GM23338 (cell line): ENCODE results near the gene GRK3. TPM values are rescaled to one million over a fixed set of nuclear protein-coding genes. Genes with fewer than 3 reads are reported as not detected.

Experiments used
- ATAC-seq: fragments of 200-7000 bp; cut with Tn5 transposase; 3 replicates; pipeline ENCODE4 v1.9.1; 2020
- DNase-seq: peaks from one replicate; pipeline ENCODE4 v3.0.0-alpha.2; 2015; ENCODE audit warnings: low spot score
- H2AFZ ChIP-seq: fragments of 200-600 bp; sonication (generic); 2 replicates; pipeline ENCODE4 v1.8.0; 2016; ENCODE audit warnings: antibody characterized with exemption, mild to moderate bottlenecking, moderate library complexity
- H3F3A ChIP-seq: fragments of 200-600 bp; sonication (generic); replicated peaks from 2 replicates; pipeline ENCODE4 v1.8.0; 2017; ENCODE audit warnings: antibody characterized with exemption, mixed run types, low read depth
- H3K27ac ChIP-seq: fragments of 200-600 bp; sonication (generic); 2 replicates; pipeline ENCODE4 v1.6.1; 2016; ENCODE audit warnings: low read depth
- H3K27me3 ChIP-seq: fragments of 200-600 bp; sonication (generic); 2 replicates; pipeline ENCODE4 v1.8.0; 2016; ENCODE audit warnings: mild to moderate bottlenecking, mixed run types, moderate library complexity; ENCODE audit not compliant: insufficient read depth
- H3K36me3 ChIP-seq: fragments of 200-600 bp; sonication (generic); 2 replicates; pipeline ENCODE4 v1.8.0; 2016; ENCODE audit warnings: mild to moderate bottlenecking; ENCODE audit not compliant: insufficient read depth
- H3K4me1 ChIP-seq: fragments of 200-600 bp; sonication (generic); 2 replicates; pipeline ENCODE4 v1.8.0; 2016; ENCODE audit warnings: mild to moderate bottlenecking, moderate library complexity; ENCODE audit not compliant: insufficient read depth
- H3K4me2 ChIP-seq: fragments of 200-600 bp; sonication (generic); 2 replicates; pipeline ENCODE4 v1.7.1; 2017; ENCODE audit warnings: mixed run types
- H3K4me3 ChIP-seq: fragments of 200-600 bp; sonication (generic); 2 replicates; pipeline ENCODE4 v1.6.1; 2016; ENCODE audit warnings: mixed run types
- H3K79me2 ChIP-seq: fragments of 200-600 bp; sonication (generic); replicated peaks from 2 replicates; pipeline ENCODE4 v1.8.0; 2017; ENCODE audit warnings: mild to moderate bottlenecking; ENCODE audit not compliant: insufficient read depth
- H3K9me2 ChIP-seq: fragments of 200-600 bp; sonication (generic); 2 replicates; pipeline ENCODE4 v1.8.0; 2017; ENCODE audit not compliant: insufficient read depth
- H4K20me1 ChIP-seq: fragments of 200-600 bp; sonication (generic); replicated peaks from 2 replicates; pipeline ENCODE4 v1.8.0; 2017; ENCODE audit warnings: mild to moderate bottlenecking; ENCODE audit not compliant: insufficient read depth
- H3K27ac Mint-ChIP-seq: 2 replicates; pipeline ENCODE4 v1.8.0; 2020; ENCODE audit warnings: inconsistent platforms, mild to moderate bottlenecking, moderate library complexity, mixed read lengths
- H3K27me3 Mint-ChIP-seq: 3 replicates; pipeline ENCODE4 v1.8.0; 2022; ENCODE audit warnings: low read depth, mild to moderate bottlenecking, moderate library complexity, mixed read lengths, inconsistent platforms; ENCODE audit not compliant: insufficient read depth, poor library complexity
- H3K36me3 Mint-ChIP-seq: 3 replicates; pipeline ENCODE4 v1.8.0; 2021; ENCODE audit warnings: low read depth, mild to moderate bottlenecking, inconsistent platforms, moderate library complexity, mixed read lengths
- H3K4me1 Mint-ChIP-seq: 3 replicates; pipeline ENCODE4 v1.8.0; 2020; ENCODE audit warnings: mild to moderate bottlenecking, inconsistent platforms, mixed read lengths
- H3K4me3 Mint-ChIP-seq: 3 replicates; pipeline ENCODE4 v1.8.0; 2021; ENCODE audit warnings: moderate library complexity, mild to moderate bottlenecking, inconsistent platforms, mixed read lengths
- H3K9me3 Mint-ChIP-seq: 3 replicates; pipeline ENCODE4 v1.8.0; 2020; ENCODE audit warnings: moderate library complexity, mild to moderate bottlenecking, inconsistent platforms, mixed read lengths
- CREB1 ChIP-seq: fragments of 250-450 bp; sonication (Bioruptor Pico); IDR thresholded peaks from 2 replicates; pipeline ENCODE4 v1.5.0; 2020; ENCODE audit warnings: low read depth, mild to moderate bottlenecking, moderate library complexity
- EZH2 ChIP-seq: fragments of 200-600 bp; sonication (generic); IDR thresholded peaks from one replicate; pipeline ENCODE4 v1.8.0; 2017; ENCODE audit warnings: antibody characterized with exemption, mild to moderate bottlenecking, low read depth; ENCODE audit not compliant: unreplicated experiment
- EZH2phosphoT487 ChIP-seq: fragments of 200-600 bp; sonication (generic); IDR thresholded peaks from one replicate; pipeline ENCODE4 v1.8.1; 2018; ENCODE audit warnings: antibody characterized with exemption; ENCODE audit not compliant: unreplicated experiment
- JUNB ChIP-seq: IDR thresholded peaks from one replicate; pipeline ENCODE4 v1.6.1; 2016; ENCODE audit warnings: antibody characterized with exemption; ENCODE audit not compliant: unreplicated experiment
- NANOG ChIP-seq: IDR thresholded peaks from 2 replicates; pipeline ENCODE4 v1.6.1; 2016; ENCODE audit warnings: antibody characterized with exemption, borderline replicate concordance
- POLR2AphosphoS5 ChIP-seq: IDR thresholded peaks from 2 replicates; pipeline ENCODE4 v1.6.1; 2016; ENCODE audit warnings: antibody characterized with exemption, low read depth
- STAT1 ChIP-seq: IDR thresholded peaks from one replicate; pipeline ENCODE4 v1.6.1; 2016; ENCODE audit warnings: antibody characterized with exemption; ENCODE audit not compliant: unreplicated experiment
- ZNF114 ChIP-seq: fragments of 250-450 bp; sonication (Bioruptor Pico); IDR thresholded peaks from 2 replicates; pipeline ENCODE4 v1.5.0; 2020; ENCODE audit warnings: mild to moderate bottlenecking, moderate library complexity
- ZNF331 ChIP-seq: fragments of 250-450 bp; sonication (Bioruptor Pico); IDR thresholded peaks from 2 replicates; pipeline ENCODE4 v1.5.0; 2020; ENCODE audit warnings: low read depth, mild to moderate bottlenecking, moderate library complexity
- polyA plus RNA-seq: library from polyadenylated mRNA; unstranded; fragments of >200 nt; fragmentation: Nextera tagmentation; extraction: Ambion mirVana; gene quantifications from 2 replicates; pipeline ENCODE4 v1.2.1, GENCODE V29; 2016
- total RNA-seq: library from RNA; depleted of rRNA; stranded (reverse); fragments of >200 nt; shearing (Covaris generic); gene quantifications from 2 replicates; pipeline ENCODE4 v1.2.3, GENCODE V29; 2014
- TF ChIP-seq, protein P1 (sequence below): fragments of 250-450 bp; sonication (Bioruptor Pico); IDR thresholded peaks from 2 replicates; pipeline ENCODE4 v1.5.0; 2020; ENCODE audit warnings: mild to moderate bottlenecking, moderate library complexity
- TF ChIP-seq, protein P2 (sequence below): IDR thresholded peaks from 2 replicates; pipeline ENCODE4 v1.6.1; 2016; ENCODE audit warnings: antibody characterized with exemption
- TF ChIP-seq, protein P3 (sequence below): IDR thresholded peaks from one replicate; pipeline ENCODE4 v1.6.1; 2018; ENCODE audit warnings: antibody characterized with exemption; ENCODE audit not compliant: unreplicated experiment
- TF ChIP-seq, protein P4 (sequence below), 2 experiments: fragments of 200-600 bp in 1 of 2; sonication (generic) in 1 of 2; conservative IDR thresholded peaks; 2 replicates each; pipeline versions ENCODE4 v1.5.1 to v1.6.1; 2016 to 2017; ENCODE audit warnings: antibody characterized with exemption in 2 of 2, low read depth in 2 of 2, mild to moderate bottlenecking in 2 of 2, moderate library complexity in 1 of 2

GRK3 gene
- total and polyA plus RNA-seq, 2 experiments from 2014 or later, result 6.0 to 25.3 TPM

DNA sequence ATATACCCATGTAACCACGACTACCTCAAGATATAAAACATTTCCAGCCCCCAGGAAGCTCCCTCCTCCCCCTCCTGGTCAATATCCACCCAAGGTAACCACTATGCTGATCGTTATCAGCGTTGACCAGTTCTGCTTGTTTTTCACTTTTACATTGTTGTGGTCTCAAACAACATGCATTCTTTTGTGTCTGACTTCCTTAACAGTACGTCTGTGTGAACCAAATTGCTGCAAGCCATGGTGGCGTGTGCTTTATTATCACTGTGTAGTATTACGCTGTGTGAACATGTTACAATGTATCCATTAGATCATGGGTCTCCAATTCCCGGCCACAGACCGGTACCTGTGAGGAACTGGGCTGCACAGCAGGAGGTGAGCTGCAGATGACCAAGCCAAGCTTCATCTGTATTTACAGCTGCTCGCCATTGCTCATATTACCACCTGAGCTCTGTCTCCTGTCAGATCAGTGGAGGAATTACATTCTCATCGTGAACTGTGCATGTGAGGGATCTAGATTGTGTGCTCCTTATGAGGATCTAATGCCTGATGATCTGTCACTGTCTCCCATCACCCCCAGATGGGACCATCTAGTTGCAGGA, 15.5 kb upstream of the GRK3 start:
- Histone ChIP-seq H3K4me2 (no peak overlapping the region), H3K36me3 (no peaks in the 10 kb centered on the region), H3K79me2 (no peaks in the 10 kb centered on the region), H3K9me2 (no peaks in the 10 kb centered on the region), H3K27ac (no peak overlapping the region), H3K27me3 (no peaks in the 10 kb centered on the region), H3K4me1 (no peaks in the 10 kb centered on the region; the same call in 1 of the 2 replicates), H3K4me3 (no peak overlapping the region), H4K20me1 (no peaks in the 10 kb centered on the region), H3F3A (no peaks in the 10 kb centered on the region), H2AFZ (no peak overlapping the region)
- ATAC-seq (no peak), DNase-seq (no peak)
- Mint-ChIP-seq H3K36me3 (no peaks in the 10 kb centered on the region), H3K4me1 (peaks cover 19% of the 10 kb centered on the region), H3K27me3 (no peaks in the 10 kb centered on the region), H3K9me3 (0 out of 3 replicates have a peak, but pooled peaks cover 4% of the 10 kb centered on the region), H3K4me3 (no peak overlapping the region), H3K27ac (no peak overlapping the region)
- no peak for TF ChIP-seq CREB1
- TF ChIP-seq EZH2phosphoT487, result no peak
- no peak for TF ChIP-seq NANOG
- TF ChIP-seq, protein P1, sequence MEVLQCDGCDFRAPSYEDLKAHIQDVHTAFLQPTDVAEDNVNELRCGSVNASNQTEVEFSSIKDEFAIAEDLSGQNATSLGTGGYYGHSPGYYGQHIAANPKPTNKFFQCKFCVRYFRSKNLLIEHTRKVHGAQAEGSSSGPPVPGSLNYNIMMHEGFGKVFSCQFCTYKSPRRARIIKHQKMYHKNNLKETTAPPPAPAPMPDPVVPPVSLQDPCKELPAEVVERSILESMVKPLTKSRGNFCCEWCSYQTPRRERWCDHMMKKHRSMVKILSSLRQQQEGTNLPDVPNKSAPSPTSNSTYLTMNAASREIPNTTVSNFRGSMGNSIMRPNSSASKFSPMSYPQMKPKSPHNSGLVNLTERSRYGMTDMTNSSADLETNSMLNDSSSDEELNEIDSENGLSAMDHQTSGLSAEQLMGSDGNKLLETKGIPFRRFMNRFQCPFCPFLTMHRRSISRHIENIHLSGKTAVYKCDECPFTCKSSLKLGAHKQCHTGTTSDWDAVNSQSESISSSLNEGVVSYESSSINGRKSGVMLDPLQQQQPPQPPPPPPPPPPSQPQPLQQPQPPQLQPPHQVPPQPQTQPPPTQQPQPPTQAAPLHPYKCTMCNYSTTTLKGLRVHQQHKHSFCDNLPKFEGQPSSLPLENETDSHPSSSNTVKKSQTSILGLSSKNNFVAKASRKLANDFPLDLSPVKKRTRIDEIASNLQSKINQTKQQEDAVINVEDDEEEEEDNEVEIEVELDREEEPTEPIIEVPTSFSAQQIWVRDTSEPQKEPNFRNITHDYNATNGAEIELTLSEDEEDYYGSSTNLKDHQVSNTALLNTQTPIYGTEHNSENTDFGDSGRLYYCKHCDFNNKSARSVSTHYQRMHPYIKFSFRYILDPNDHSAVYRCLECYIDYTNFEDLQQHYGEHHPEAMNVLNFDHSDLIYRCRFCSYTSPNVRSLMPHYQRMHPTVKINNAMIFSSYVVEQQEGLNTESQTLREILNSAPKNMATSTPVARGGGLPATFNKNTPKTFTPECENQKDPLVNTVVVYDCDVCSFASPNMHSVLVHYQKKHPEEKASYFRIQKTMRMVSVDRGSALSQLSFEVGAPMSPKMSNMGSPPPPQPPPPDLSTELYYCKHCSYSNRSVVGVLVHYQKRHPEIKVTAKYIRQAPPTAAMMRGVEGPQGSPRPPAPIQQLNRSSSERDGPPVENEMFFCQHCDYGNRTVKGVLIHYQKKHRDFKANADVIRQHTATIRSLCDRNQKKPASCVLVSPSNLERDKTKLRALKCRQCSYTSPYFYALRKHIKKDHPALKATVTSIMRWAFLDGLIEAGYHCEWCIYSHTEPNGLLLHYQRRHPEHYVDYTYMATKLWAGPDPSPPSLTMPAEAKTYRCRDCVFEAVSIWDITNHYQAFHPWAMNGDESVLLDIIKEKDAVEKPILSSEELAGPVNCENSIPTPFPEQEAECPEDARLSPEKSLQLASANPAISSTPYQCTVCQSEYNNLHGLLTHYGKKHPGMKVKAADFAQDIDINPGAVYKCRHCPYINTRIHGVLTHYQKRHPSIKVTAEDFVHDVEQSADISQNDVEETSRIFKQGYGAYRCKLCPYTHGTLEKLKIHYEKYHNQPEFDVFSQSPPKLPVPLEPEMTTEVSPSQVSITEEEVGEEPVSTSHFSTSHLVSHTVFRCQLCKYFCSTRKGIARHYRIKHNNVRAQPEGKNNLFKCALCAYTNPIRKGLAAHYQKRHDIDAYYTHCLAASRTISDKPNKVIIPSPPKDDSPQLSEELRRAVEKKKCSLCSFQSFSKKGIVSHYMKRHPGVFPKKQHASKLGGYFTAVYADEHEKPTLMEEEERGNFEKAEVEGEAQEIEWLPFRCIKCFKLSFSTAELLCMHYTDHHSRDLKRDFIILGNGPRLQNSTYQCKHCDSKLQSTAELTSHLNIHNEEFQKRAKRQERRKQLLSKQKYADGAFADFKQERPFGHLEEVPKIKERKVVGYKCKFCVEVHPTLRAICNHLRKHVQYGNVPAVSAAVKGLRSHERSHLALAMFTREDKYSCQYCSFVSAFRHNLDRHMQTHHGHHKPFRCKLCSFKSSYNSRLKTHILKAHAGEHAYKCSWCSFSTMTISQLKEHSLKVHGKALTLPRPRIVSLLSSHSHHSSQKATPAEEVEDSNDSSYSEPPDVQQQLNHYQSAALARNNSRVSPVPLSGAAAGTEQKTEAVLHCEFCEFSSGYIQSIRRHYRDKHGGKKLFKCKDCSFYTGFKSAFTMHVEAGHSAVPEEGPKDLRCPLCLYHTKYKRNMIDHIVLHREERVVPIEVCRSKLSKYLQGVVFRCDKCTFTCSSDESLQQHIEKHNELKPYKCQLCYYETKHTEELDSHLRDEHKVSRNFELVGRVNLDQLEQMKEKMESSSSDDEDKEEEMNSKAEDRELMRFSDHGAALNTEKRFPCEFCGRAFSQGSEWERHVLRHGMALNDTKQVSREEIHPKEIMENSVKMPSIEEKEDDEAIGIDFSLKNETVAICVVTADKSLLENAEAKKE (CRISPR knock-in tag), result no peak
- no peak for TF ChIP-seq JUNB
- no peak for TF ChIP-seq STAT1
- TF ChIP-seq, protein P2, sequence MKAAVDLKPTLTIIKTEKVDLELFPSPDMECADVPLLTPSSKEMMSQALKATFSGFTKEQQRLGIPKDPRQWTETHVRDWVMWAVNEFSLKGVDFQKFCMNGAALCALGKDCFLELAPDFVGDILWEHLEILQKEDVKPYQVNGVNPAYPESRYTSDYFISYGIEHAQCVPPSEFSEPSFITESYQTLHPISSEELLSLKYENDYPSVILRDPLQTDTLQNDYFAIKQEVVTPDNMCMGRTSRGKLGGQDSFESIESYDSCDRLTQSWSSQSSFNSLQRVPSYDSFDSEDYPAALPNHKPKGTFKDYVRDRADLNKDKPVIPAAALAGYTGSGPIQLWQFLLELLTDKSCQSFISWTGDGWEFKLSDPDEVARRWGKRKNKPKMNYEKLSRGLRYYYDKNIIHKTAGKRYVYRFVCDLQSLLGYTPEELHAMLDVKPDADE, result no peak
- TF ChIP-seq ZNF331 (CRISPR knock-in tag), result no peak
- TF ChIP-seq, protein P3, sequence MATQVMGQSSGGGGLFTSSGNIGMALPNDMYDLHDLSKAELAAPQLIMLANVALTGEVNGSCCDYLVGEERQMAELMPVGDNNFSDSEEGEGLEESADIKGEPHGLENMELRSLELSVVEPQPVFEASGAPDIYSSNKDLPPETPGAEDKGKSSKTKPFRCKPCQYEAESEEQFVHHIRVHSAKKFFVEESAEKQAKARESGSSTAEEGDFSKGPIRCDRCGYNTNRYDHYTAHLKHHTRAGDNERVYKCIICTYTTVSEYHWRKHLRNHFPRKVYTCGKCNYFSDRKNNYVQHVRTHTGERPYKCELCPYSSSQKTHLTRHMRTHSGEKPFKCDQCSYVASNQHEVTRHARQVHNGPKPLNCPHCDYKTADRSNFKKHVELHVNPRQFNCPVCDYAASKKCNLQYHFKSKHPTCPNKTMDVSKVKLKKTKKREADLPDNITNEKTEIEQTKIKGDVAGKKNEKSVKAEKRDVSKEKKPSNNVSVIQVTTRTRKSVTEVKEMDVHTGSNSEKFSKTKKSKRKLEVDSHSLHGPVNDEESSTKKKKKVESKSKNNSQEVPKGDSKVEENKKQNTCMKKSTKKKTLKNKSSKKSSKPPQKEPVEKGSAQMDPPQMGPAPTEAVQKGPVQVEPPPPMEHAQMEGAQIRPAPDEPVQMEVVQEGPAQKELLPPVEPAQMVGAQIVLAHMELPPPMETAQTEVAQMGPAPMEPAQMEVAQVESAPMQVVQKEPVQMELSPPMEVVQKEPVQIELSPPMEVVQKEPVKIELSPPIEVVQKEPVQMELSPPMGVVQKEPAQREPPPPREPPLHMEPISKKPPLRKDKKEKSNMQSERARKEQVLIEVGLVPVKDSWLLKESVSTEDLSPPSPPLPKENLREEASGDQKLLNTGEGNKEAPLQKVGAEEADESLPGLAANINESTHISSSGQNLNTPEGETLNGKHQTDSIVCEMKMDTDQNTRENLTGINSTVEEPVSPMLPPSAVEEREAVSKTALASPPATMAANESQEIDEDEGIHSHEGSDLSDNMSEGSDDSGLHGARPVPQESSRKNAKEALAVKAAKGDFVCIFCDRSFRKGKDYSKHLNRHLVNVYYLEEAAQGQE, result no peak
- TF ChIP-seq, protein P4, sequence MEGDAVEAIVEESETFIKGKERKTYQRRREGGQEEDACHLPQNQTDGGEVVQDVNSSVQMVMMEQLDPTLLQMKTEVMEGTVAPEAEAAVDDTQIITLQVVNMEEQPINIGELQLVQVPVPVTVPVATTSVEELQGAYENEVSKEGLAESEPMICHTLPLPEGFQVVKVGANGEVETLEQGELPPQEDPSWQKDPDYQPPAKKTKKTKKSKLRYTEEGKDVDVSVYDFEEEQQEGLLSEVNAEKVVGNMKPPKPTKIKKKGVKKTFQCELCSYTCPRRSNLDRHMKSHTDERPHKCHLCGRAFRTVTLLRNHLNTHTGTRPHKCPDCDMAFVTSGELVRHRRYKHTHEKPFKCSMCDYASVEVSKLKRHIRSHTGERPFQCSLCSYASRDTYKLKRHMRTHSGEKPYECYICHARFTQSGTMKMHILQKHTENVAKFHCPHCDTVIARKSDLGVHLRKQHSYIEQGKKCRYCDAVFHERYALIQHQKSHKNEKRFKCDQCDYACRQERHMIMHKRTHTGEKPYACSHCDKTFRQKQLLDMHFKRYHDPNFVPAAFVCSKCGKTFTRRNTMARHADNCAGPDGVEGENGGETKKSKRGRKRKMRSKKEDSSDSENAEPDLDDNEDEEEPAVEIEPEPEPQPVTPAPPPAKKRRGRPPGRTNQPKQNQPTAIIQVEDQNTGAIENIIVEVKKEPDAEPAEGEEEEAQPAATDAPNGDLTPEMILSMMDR (conservative IDR thresholded peaks at IDR 0.05; ENCODE audit: low read depth in 2 of 2), result no peak
- TF ChIP-seq ZNF114 (CRISPR knock-in tag), result no peak
- TF ChIP-seq EZH2, result no peak
- TF ChIP-seq POLR2AphosphoS5, result no peak
